Activated T-cell treated with anti-CD3 and anti-CD28 coated beads for 48 hours (primary cell): ENCODE results near the gene SPOPL.
"Not testable (repeated sequence)": the region's sequence is repeated elsewhere in the genome, so short reads cannot be mapped to it uniquely, and the experiment has no call there.

Experiments used
- DNase-seq: peaks from one replicate; pipeline ENCODE4 v3.0.0-alpha.2; 2020; ENCODE audit warnings: low read depth

Gene SPOPL

DNA sequence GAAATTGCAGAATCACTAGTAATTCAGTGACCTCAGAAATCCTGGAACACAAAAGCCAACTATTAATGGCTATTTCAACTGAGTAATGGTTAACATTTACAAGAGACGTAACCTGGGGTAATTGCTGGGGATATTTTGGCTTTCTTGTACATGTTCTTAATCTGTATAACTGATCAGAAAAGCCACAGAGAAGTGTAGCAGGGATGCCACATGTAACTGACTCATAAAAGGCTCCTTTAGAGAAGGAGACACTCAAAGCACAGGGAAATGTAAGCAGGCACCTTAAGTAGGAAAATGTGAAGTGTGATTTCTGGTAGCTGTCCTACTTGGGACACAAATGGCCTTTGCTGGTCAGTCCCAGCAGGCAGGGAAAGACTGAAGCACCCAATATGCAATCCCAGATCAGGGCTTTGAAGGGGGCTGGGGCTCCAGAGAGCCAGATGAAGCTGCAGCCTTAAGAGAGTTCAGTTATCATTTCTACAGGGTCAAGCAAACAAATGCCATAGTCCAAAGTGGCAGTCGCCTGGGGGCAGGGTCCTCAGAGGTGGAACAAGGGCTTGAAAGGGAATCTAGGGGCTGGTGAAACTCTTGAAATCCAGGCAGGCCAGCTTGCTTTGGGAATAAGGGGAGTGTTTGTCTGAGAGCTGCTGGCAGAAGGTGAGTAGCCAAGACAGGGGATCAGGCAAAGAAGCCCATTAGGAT lies 7.2 kb upstream of the SPOPL start:
- no peak for DNase-seq

DNA sequence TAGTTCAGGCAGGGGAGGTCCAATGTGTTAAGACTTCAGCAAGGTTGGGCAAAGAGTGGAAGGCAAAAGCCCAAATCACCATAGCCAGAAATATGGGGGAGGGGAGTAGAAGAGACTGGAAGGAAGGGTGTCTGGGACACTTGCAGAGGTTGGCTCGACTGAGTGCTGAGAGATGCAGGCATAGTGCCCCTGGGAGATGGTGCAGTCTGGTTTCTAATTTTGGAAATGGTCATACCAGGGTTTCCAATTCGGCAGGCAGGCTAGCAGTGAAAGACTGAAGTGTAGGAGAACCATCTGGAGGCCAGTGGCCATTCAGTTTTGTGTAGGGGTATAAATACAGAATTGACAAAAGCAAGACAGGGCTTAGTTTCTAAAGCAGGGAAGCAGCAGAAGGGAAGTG lies 6.2 kb upstream of the SPOPL start:
- no peak for DNase-seq

DNA sequence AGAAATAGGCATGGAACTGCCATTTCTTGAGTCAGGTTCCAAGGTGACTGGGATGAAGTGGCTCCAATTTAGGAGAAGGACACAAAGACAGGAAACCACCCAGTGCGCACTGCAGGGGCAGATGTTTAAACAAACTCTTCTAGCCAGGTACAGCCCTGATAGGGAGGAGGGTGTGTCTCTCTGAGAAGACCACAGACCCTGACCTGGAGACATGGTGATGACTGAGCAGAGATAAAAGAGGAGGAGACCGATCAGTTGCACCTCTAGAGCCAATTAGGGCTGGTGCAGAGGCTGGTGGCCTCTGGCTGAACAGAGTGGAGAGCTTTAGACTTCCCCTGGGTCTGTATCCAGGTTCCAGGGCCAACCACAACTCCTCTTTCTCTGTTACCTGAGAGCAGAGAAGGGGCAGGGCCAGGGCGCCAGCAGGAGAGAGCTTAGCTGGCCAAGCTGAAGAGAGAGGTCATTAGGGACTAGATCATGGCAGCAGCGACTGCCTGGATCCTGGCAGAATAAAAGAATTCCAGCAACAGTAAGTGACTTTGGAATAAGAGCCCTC lies 5.4 kb upstream of the SPOPL start:
- DNase-seq, result no peak

DNA sequence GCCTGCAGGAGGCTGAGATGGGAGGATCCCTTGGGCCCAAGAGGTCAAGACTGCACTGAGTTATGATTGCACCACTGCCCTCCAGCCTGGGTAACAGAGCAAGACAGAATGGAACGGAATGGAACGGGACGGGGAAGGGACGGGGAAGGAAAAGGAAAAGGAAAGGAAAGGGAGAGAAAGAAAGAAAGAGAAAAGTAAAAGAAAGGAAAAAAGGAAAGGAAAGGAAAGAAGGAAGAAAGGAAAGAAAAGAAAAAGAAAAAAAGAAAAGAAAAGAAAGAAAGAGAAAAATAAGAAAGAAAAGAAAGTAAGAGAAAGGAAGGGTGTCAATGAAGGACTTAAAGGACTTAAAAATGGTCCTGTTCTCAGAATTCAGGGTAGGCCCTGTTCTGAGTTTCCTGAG lies 4.3 kb upstream of the SPOPL start:
- DNase-seq, result no peak

DNA sequence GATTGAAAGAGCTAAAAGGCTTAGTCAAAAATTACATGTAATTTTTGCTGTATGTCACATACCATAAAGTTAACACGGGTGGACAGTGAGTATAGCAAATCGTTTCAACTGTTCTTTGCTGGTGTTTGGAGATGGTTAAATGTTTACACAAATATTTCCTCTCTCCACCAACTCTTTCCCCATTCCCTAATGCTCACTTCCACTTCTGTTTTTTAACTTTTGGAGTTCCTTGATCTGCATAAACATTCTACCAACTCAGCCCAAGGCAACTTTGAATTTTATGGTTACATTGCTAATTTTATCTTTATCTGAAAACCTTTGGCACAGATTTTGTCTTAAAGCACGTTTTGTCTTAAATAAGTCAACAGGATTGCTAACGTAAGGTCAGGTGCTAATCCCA lies 1.9 kb upstream of the SPOPL start:
- DNase-seq, result no peak

DNA sequence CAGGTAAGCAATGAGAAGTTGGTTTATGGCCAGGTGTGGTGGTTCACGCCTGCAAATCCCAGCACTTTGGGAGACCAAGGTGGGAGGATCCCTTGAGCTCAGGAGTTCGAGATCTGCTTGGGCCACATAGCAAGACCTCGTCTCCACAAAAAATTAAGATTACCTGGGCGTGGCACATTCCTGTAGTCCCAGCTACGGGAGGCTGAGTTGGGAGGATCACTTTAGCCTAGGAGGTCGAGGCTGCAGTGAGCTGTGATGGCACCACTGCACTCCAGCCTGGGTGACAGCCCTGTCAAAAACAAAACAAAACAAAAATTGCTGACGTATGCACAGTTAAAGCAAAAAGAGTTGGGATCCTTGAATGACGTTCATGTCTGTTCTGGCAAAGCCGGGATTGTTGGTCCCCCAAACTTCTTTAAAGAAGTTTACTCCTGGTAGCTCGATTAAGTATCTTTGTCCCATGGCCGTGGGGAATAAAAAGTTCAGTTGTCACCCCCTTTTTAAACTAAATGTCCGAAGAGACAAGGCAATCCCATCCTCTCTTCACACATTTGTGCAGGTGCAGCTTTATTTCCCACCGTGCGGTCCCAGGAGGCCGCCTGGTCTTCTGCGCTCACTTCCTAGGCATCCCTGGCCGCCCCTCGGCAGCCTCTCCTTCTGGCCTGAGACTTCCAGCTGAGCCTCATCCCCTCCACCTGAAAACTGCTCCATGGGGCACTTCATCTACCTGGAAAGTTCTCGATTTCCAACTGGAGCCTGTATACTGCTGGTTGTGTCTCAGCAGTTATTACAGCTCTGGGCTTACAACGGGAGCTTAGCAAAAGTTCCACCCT lies 762 bp upstream of the SPOPL start:
- no peak for DNase-seq

DNA sequence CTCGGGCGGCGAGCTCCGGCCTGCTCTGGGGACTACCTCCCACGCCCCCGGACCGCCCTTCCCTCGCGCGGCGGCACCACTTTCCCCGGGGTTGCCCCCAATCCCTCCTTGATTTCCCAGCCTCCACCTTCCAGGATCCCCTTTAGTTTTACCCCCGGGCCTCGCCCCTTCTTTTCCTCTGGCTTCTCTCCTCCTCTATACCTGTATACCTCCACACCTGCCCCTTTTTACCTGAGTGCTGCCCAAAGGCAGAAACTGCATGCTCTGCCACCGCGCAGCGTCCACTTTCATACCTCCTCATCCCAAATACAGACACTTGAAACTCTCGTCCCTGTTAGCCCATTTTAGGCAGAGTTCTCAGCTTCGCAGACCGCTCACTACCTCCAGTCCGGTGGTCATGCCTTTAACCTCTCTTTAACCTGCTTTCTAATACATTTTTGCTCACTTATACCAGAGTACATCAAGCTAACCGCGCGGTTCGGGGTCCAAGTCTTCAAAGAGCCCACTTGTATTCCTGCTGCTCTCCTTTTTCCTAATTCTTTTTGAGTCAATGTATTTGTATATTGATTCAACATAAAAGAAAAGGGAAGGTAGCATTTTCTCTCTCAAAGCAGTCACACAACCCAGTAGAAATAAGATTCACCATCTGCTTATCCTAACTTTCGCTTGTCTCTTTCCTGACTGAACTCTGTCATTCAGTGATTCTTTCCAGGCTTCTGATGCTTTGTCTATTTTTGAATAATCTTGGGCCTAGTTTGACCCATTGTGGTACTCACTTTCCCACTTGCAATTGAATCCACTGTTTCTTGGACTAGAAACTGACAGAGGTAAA lies 901 bp downstream of the SPOPL start:
- DNase-seq, result no peak

DNA sequence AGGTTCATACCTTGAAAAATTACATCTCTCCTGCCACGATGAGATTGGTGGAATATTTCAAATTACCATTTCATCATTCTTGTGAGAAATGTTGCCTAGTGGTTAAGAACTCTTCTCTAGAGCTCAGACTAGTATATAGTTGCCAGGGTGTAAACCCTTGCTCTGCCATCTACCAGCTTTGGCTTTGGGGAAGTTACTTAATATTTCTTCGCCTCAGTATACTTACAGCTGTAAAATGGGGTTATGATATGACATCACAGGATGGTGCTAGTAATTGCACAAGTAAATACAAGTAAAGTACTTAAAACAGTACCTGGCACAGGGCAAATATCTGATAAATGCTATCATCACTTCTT lies 1.5 kb downstream of the SPOPL start:
- no peak for DNase-seq

DNA sequence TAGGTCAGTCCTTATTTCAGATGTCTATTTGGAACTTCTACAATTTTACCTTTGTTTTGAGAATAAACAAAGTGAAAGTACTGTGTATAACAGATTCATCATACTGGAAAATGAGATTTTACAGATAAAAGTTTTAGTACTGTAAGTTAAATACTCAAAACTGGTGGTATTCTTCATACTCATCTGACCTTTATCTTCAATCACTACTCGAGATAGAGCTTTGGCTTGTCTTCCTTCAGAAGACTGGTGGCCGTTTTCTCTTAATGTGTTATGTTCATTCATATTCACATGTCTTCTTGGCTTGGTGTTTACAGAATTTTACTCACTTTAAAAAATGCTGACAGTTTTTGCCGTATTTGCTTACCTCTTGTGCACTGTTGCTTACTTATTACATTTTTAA lies 2.1 kb downstream of the SPOPL start:
- no peak for DNase-seq

DNA sequence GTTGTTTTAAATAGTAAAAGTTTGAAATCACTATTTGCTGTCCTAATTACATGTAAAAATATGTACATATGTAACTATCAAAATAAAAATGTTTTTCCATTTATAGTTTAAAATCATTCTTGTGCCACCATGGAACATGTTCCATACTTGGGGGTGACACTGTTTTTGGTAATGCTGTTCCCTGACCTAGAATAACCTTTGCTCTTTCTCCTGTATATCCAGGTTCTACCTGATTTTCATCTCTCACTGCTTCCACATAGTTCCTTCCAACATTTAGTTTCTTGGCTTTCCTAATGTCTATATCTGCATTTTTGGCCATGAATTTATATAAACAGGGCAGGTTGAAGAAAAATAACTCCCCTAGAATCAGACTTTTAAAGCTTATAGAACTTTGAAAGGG lies 2.5 kb downstream of the SPOPL start:
- no peak for DNase-seq

DNA sequence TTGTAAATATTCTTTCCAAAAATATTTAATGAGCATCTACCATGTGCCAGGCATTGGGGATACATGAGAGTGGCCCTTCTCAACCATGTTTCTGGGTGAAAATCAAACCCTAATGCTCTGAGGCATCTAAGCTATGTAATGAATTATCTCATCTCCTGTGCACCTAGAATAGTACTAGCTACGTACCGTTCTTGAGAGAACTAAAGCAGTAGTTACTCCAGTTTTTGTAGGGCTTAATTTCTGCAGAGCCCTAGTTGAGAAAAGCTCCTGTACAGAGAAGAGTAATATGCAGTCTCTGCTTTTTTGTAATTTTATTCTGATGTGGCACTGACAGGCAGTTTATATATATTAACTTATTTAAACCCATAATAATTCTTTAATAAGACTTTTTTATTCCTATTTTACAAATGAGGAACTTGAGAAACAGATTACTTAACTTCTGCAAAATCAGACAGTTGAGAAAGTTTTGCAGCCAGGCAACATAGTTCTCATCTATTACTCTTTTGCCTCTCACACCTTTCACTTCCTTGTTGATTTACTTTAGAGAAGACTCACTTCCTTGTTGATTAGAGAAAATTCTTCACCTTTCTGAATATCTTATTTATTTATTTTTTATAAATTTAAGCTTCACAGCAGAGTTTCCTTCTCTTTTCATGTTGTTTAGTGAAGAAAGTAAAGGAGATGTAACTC lies 3.1 kb downstream of the SPOPL start:
- no peak for DNase-seq

DNA sequence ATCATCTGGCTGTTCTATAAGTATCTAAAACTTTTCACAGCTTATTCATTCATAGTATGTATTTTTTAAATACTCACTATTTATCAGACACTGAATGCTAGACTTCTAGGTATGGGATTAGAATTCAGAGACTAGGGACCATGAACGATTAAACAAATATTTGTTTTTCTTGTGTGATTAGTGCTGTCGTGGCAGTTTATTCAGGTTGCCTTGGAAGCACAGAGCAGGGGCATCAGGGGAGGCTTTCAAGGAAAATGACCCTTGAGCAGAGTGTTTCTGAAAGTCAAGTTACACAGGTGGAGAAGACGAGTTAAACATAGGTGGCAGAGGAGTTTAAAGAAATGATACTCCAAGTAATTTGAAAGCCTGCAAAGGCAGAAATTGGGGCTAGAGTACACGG lies 5.7 kb downstream of the SPOPL start:
- DNase-seq, result no peak

DNA sequence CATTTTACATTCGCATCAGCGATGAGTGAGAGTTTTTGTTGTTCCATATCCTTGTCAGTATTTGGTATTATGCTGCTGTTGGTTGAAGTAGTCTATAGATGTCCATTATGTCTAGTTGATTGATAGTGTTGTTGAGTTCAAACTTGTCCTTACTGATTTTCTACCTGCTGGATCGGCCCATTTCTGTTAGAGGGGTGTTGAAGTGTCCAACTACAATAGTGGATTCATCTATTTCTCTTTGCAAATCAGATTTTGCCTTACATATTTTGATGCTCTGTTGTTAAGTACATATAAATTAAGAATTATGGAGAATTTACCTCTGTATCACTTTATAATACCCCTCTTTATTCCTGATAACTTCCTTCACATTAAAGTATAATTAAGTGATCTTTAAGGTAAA lies 8.7 kb downstream of the SPOPL start:
- DNase-seq, result no peak

DNA sequence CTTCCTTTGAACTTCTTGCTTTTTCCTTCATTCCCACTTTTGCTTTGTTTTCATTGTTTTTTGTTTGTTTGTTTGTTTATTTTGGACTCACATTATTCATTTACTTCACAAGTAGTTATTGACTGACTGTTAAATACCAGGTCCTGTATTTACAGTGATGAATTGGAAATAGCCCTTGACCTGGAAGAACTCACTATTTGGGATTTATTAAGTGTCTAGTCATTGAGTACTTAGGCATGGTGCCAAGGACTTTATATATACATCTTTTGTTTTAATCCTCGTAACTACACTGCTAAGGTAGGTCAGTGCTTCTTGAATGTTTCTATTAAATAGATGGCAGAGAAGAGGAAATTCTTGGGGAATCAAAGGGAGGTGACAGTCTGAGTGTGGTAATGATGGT lies 11.1 kb downstream of the SPOPL start:
- no peak for DNase-seq

DNA sequence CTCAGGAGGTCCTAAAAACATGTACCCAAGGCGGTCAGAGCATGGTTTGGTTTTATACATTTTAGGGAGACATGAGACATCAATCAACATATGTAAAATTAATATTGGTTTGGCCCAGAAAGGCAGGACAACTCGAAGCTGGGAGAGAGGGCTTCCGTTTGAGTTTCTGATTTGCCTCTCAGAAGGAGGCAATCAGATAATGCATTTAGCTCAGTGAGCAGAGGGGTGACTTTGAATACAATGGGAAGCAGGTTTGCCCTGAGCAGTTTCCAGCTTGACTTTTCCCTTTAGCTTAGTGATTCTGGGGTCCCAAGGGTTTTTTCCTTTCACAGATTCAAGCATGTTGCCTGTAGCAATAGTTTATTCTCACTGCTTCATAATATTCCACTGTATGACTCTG lies 12.6 kb downstream of the SPOPL start:
- no peak for DNase-seq

DNA sequence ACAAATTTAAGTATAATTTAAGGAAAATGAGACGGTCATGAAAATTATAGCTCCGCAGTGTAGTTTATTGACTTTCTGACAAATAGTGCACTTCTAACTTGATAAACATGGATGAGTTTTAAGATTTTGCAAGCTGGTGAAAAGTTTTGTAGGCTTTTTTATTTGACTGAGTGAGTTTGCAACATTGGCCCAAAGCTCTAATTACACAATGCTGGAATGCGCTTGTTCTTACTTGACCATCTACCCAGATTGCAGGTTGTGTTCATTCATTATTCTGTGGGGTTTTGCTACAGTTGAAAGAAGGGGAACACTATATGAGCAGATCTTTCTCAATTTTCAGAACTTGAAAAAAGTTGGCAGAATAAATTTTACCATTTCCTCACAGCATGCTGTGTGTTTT lies 13.5 kb downstream of the SPOPL start:
- no peak for DNase-seq

DNA sequence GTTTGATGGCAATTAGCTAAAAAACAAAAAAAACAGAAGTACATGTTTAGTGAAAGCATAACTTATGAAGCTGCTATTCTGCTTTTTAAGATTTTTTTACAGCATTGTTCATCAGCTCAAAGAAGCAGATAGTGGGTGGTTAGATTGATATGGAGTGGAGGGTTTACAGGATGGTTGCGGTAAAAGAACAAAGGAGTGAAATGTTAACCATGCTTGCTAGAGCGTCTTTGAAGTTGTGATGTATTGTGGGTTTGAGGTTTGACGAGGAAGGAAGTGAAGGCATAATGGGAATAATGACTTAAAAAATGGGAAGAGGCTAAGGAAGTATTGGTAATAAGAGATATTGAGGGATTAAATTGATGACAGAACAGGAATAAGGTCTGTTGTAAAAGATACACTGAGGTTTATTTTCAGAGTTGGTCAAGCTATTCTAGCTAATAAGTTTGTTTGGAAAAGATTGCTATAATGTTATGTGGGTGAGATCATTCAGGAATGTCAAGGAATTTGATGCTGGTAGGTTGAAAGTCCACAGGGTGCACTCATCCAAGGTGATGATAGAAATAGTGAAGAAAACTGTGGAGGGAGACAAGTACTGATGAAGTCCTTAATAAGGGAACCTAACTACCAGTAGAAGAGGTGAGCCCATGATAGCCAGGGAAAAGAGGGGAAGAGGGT lies 14.6 kb downstream of the SPOPL start:
- no peak for DNase-seq

DNA sequence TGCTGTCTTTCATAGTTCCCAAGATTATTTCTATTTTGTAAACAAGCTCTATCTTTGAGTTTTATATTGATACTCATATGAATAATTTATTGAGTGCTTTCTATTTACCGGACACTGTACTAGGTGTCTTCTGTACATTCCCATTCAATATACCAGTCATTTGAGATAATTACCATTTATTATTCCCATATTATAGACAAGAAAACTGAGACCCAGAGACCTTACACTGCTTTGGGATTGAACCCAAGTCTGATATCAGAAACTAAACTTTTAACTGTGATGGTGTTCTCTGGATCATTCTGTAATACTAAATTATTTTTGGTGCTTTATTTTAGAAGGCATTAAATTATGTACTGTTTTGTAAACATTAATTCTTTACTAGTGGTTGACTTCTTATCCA lies 17.3 kb downstream of the SPOPL start:
- no peak for DNase-seq

DNA sequence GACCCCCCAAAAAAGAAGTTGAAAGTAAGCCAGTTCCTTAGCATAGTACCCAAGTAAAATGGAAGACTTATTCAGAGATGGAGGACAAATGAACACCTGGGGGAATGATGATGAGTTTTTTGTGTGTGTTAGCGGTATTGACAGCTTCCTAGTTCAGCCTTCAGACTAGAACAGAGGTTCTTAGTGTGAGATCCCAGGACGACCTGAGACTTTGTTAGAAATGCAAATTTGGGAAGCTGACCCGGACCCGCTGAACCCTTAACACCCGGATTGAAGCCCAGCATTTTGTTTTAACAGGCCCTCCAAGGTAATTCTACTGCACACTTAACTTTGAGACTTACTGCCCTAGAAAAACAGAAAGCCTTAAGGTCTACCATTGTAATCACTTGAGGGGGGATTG lies 20.3 kb downstream of the SPOPL start:
- no peak for DNase-seq

DNA sequence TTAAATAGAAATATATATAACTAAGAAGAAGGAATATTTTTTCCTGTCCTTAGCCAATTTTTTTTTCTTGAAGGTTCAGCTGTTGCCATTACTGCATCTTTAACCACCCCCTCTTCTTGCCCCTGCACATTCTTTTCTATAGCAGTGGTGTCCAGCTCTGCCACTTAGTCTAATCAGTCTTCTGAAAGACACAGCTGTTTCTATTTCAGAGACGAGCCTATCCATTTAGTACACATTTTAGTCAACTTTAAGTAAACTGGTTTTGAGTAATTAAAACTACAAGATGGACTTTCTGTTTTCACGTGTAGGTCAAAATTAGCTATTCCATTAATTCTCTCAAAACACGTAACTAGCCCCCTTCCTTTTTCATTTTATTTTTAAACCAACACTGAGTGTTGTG lies 21.0 kb downstream of the SPOPL start:
- DNase-seq, result no peak

DNA sequence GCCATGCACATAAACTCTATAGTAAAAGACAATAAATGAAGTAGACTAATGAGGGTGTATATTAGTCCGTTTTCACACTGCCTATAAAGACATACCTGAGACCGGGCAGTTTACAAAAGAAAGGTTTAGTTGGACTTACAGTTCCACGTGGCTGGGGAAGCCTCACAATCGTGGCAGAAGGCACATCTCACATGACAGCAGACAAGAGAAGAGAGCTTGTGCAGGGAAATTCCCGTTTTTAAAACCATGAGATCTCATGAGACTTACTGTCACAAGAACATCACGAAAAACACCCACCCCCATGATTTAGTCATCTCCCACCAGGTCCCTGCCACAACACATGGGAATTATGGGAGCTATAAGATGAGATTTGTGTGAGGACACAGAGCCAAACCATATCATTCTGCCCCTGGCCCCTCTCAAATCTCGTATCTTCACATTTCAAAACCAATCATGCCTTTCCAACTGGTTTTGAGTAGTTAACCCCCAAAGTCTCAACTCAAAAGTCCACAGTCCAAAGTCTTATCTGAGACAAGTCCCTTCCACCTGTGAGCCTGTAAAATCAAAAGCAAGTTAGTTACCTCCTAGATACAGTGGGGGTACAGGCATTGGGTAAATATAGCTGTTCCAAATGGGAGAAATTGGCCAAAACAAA lies 21.6 kb downstream of the SPOPL start:
- not testable (repeated sequence) for DNase-seq
